ENCODE results near the gene CCDC85C. TPM values are rescaled to one million over a fixed set of nuclear protein-coding genes. Genes with fewer than 3 reads are reported as not detected.

The CCDC85C gene
- total and polyA plus RNA-seq, 10 of the 15 experiments (the other 5 are each of a cell fraction or from before 2014, with no cell fraction given), result 0.03 to 3.6 (median 1.1) TPM

GRCh38 chr14:99459481-99460100 lies 144.4 kb downstream of the CCDC85C start:
- ATAC-seq (no peak), FAIRE-seq (no peak)
- WGBS (ENCODE audit: insufficient coverage, insufficient replicate concordance, low lambda C conversion rate, missing lambda C conversion rate), result 100% methylated on average over 5 of the region's 5 CpGs

More at GRCh38 chr14:99459481-99460100, 144.4 kb downstream of the CCDC85C start:
- H2AFZ ChIP-seq (ENCODE audit: control insufficient read depth, low read depth, low read length), result no peak overlapping the region
- no peaks in the 10 kb centered on the region for H4K20me1 ChIP-seq (ENCODE audit: control insufficient read depth, insufficient read depth)
- intact Hi-C loops (cut with micrococcal nuclease; ENCODE audit: unreplicated experiment) (no loop called here), in situ Hi-C loops (cut with MboI) (no loop called here)
- TF ChIP-seq KLF5 (IDR thresholded peaks at IDR 0.05; ENCODE audit: partially characterized antibody), result no peak
- no peak for TF ChIP-seq SREBF2 (IDR thresholded peaks at IDR 0.05; ENCODE audit: low read length)
- no peak for TF ChIP-seq MAX (IDR thresholded peaks at IDR 0.05; ENCODE audit: low read depth, low read length)
- no peak for TF ChIP-seq MTA3 (IDR thresholded peaks at IDR 0.05; ENCODE audit: borderline replicate concordance, low read length)
- no peak for TF ChIP-seq EGR1 (IDR thresholded peaks at IDR 0.05; ENCODE audit: borderline replicate concordance in 1 of 2, low read depth in 2 of 2, low read length in 2 of 2)
- no peak for TF ChIP-seq ZBTB40 (IDR thresholded peaks at IDR 0.05; ENCODE audit: borderline replicate concordance)
- no peak for TF ChIP-seq MEF2B (IDR thresholded peaks at IDR 0.05; ENCODE audit: partially characterized antibody, poor library complexity, severe bottlenecking)
- TF ChIP-seq HDAC2 (IDR thresholded peaks at IDR 0.05), result no peak
- no peak for TF ChIP-seq PBX3 (IDR thresholded peaks at IDR 0.05; ENCODE audit: insufficient replicate concordance, low read depth, low read length)
- TF ChIP-seq TARDBP (IDR thresholded peaks at IDR 0.05; ENCODE audit: borderline replicate concordance), result no peak
- no peak for TF ChIP-seq FOS (IDR thresholded peaks at IDR 0.05; ENCODE audit: borderline replicate concordance, extremely low read depth, insufficient read length)
- TF ChIP-seq EP300 (IDR thresholded peaks at IDR 0.05; ENCODE audit: borderline replicate concordance in 1 of 2, control insufficient read depth in 1 of 2, low read depth in 2 of 2, low read length in 2 of 2), result no peak
- no peak for TF ChIP-seq ZBED1 (IDR thresholded peaks at IDR 0.05; ENCODE audit: borderline replicate concordance)
- TF ChIP-seq, protein P1, sequence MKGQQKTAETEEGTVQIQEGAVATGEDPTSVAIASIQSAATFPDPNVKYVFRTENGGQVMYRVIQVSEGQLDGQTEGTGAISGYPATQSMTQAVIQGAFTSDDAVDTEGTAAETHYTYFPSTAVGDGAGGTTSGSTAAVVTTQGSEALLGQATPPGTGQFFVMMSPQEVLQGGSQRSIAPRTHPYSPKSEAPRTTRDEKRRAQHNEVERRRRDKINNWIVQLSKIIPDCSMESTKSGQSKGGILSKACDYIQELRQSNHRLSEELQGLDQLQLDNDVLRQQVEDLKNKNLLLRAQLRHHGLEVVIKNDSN (IDR thresholded peaks at IDR 0.05; ENCODE audit: borderline replicate concordance, extremely low read length, insufficient read depth, low read depth, low read length), result no peak
- no peak for TF ChIP-seq RCOR1 (conservative IDR thresholded peaks at IDR 0.05; ENCODE audit: low read depth, low read length)
- TF ChIP-seq NBN (IDR thresholded peaks at IDR 0.05), result no peak
- no peak for TF ChIP-seq RB1 (IDR thresholded peaks at IDR 0.05; ENCODE audit: borderline replicate concordance)
- no peak for TF ChIP-seq GATAD2B (conservative IDR thresholded peaks at IDR 0.05; ENCODE audit: low read depth)
- H3K9me3 ChIP-seq (replicated peaks; ENCODE audit: control insufficient read depth, insufficient read depth, low read length), result no peaks in the 10 kb centered on the region
- no peak overlapping the region for H3K9ac ChIP-seq (ENCODE audit: control insufficient read depth, insufficient read depth, low read length)
- BruUV-seq (replicated peaks), result no TSS peak
- no peak for DNase-seq (ENCODE audit: low read depth, low spot score)
- POLR2A ChIA-PET, result no interaction called here
- no peaks in the 10 kb centered on the region for H3K27me3 ChIP-seq (replicated peaks in 1 of 2; ENCODE audit: control insufficient read depth in 2 of 2, insufficient read depth in 2 of 2, low read length in 1 of 2)
- CTCF ChIA-PET, result no interaction called here
- H3K4me3 ChIP-seq, result no peak overlapping the region
- RAD21 ChIA-PET (ENCODE audit: unreplicated experiment), result no interaction called here
- H3K4me2 ChIP-seq (ENCODE audit: control insufficient read depth, insufficient read depth), result no peak overlapping the region
- no peaks in the 10 kb centered on the region for H3K4me1 ChIP-seq (ENCODE audit: control insufficient read depth, insufficient read depth, low read length)
- peaks cover 17 to 36% of the 10 kb centered on the region in 2 experiments for H3K36me3 ChIP-seq (ENCODE audit: control insufficient read depth in 2 of 2, insufficient read depth in 2 of 2, low read length in 1 of 2)
- SMC1A ChIA-PET (ENCODE audit: uncharacterized antibody, unreplicated experiment), result no interaction called here
- no peaks in the 10 kb centered on the region for H3K79me2 ChIP-seq (ENCODE audit: control insufficient read depth, insufficient read depth, low read length)
- no peak overlapping the region for H3K27ac ChIP-seq (ENCODE audit: control insufficient read depth, insufficient read depth)

Data from GM12878 (cell line).